GM19468 (cell line): ENCODE data around the gene OR7A17.

Experiments
- ATAC-seq: cut with Tn5 transposase; IDR thresholded peaks from one replicate; pipeline ENCODE4 v1.9.1; 2021; ENCODE audit warnings: mild to moderate bottlenecking, moderate library complexity, moderate number of reproducible peaks; ENCODE audit not compliant: unreplicated experiment; ENCODE audit errors: extremely low read depth

The OR7A17 gene

DNA sequence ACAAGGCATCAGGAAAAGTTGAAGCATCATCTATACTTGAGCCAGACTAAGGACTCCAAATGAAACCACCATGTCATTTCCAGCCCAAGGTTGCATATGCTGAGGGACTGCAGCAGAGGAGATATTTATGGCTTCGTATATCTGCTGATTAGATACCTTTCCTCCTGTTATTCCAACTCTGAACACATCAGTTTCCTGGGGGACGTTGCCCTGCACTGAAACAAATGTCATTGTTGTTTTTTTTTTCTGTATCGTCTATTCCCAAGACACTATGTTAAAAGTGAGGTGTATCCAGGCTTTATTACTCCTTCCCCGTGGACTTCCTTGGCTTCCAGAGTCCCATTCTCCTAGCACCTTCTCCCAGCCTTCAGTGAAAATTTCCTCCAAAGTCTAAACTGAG, at the start of gene OR7A17:
TSS of gene OR7A17 (minus strand) at position 101 of the 400 bp plus-strand sequence. CDS start 4,777 bp downstream, outside the sequence.
- no peak for ATAC-seq

- no peak for ATAC-seq
Measured at GRCh38 chr19:14933506-14933905, 47.6 kb upstream of the OR7A17 start.

DNA sequence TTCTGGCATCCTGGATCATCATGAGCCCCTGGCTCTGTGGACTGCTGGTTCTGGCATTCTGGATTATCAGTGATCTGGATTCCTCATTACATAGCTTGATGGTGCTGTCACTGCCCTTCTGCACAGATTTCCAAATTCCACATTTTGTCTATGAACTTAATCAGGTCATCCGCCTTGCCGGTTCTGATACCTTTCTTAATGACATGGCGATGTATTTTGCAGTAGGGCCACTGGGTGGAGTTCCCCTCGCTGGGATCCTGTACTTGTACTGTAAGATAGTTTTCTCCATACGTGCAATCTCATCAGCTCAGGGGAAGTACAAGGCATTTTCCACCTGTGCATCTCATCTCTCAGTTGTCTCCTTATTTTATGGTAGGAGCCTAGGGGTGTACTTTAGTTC, 30.9 kb upstream of the OR7A17 start:
- no peak for ATAC-seq

DNA sequence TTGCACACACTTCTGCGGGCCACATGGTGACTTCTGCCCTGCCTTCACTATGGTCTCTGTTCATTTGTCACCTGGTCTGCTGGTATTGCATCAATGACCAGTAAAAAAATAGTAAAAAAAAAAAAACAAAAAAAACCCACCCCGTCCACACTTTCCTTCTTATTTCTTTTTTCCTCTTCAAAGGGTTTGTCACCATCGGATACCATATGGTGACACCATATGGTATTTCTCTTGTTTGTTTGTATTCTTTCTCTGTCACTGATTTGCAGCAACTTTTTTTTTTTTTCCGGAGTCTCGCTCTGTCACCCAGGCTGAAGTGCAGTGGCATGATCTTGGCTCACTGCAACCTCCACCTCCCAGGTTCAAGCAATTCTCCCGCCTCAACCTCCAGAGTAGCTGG, 29.2 kb upstream of the OR7A17 start:
- no peak for ATAC-seq

- no peak for ATAC-seq
Measured at GRCh38 chr19:14906711-14907110, 20.8 kb upstream of the OR7A17 start.

DNA sequence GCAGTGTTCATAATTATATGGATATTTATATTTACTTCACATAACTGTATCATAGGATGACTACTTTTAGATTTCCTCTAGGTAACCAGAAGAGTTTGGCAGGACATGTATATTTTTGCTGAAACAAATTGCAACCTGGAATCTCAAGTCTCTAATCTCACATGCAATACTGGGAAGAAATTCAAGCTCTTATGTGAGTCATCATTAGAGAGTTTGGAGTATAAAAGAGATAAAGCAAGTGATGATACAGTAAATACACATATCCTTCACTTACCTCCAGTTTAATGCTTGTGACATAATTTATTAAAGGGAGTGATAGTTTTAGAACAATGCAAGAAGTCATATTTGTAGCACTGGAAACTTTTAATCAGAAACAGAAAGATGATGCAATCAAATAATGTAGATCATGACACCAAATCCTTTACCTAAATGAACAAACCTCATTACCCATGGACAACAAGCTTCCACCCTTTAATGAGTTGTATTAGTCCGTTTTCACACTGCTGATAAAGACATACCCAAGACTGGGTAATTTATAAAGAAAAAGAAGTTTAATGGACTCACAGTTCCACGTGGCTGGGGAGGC, 15.8 kb upstream of the OR7A17 start:
- no peak for ATAC-seq

- ATAC-seq: no peak
Measured at GRCh38 chr19:14890643-14891379, 4.9 kb upstream of the OR7A17 start.

GRCh38 chr19:14889994-14890642, 4.2 kb upstream of the OR7A17 start:
- no peak for ATAC-seq

DNA sequence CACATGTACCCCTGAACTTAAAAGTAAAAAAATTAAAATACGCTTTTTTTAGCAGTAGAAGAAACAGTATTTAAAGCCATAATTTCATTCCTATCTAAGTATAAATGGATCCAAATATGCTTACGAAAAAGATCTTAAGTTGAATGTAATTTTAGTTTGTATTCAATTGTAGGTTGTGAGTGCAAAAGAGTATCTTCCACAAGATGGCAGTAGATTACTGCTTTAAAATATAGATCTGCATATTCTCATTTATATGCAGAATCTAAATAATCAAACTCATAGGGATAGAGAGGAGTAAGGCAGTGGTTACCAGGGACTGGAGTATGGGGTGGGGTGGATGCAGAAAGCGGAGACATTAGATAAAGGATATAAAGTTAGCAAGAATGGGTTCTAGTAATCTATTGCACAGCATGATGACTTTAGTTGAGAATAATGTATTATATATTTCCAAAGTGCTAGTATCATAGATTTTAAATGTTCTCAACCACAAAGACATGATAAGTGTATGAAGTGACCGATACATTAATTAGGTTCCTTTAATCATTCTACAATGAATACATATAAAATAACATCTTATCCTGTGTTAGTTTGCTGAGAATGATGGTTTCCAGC, 14.2 kb downstream of the OR7A17 start:
- ATAC-seq: no peak

DNA sequence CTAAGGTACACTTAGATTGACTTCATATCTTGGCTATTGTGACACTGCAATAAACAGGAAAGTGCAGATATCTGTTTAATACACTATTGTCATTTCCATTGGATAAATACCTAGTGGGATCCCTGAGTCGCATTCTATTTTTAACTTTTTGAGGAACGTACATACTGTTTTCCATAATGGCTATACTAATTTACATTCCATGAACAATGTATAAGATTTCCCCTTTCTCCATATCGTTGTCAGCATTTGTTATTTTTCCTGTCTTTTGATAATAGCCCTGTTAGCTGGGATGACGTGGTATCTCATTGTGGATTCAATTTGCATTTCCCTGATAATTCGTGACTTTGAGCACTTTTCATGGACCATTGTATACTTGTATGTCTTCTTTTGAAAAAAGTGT, 17.4 kb downstream of the OR7A17 start:
- no peak for ATAC-seq

DNA sequence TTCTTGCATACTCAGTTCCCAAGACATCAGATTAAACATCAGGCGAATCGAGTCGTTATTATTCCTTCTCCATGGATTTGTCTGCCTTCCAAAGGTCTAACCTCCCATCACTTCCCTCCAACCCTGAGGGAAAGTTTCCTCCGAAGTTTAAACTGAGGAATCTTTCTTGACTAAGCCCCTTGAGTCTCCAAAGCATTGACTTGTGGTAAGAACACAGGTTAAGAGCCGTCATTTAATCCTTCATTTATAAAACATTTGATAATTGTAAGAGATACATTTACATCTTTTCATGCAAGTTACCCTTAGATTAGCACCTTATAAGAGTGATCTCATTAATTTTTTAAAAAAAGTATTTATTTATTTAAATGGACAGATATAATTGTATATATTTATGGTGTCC, 37.1 kb downstream of the OR7A17 start, which contains the start of gene OR7A10:
TSS of gene OR7A10 (minus strand) at position 101 of the 400 bp plus-strand sequence. CDS start 7,045 bp downstream, outside the sequence.
- ATAC-seq: no peak

GRCh38 chr19:14843578-14843977, 42.4 kb downstream of the OR7A17 start:
- no peak for ATAC-seq

GRCh38 chr19:14843169-14843568, 42.8 kb downstream of the OR7A17 start:
- ATAC-seq: no peak

DNA sequence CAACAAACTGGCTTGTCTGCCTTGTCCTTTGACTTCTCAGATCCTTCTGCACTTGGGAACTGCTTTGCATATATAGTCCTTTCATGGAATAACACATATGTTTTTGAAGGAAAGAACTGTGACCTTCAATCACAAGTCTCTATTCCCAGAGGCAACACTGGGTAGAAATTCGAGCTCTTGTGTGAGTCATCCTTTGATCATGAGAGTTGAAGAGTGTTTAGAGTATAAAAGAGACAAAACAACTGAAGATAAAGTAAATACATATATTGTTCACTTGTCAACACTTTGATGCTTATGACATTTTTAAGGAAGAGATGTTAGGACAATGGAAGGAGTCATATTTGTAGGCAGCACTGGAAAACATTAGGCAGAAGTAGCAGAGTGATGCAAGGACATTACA, 45.7 kb downstream of the OR7A17 start:
- ATAC-seq: no peak

DNA sequence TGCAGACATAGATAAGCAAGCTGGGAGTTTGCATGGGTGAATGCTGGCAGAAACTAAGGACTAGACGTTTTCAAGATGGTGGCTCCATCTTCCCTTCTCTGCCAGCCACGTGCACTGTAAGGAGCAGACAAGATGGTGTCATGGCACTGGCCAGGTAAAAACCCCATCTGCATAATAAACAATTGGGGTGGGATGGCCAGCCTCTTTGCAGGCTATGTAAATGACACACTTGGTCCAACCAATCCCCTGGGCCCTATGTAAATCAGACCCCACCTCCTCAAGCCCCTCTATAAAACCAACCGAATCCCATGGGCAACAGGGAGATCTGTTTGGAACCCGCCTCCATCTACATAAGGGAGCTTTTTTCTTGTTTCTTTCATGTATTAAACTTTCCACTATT, 48.5 kb downstream of the OR7A17 start:
- no peak for ATAC-seq

- no peak for ATAC-seq
Measured at GRCh38 chr19:14835011-14835410, 50.9 kb downstream of the OR7A17 start, which contains the start of the genes OR7A5 and OR7C1. Gene OR7A5, minus strand, starts transcription at chr19:14835185. Its CDS starts 6,944 bp downstream, at chr19:14828241. Gene OR7C1, minus strand, starts transcription at chr19:14835185. Its CDS starts 35,049 bp downstream, at chr19:14800136.

DNA sequence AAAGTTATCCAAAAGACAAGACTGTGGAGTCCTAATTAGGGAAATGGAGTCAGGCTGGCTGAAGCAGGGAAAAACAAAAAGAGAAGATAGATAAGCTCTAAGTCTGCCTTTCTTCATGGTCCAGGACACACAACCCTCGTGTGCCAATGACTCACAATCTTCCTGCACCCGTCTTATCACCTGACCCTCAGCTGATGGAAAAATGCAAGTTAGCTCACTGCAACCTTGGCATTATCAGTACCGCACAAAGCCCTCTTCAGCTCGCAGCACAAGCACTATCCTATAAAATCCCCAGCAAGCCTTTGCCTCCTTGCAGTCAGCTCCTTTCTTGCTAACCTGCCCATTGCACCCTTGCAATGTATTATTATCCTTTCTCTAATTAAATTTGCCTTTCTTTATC, 55.2 kb downstream of the OR7A17 start:
- ATAC-seq: no peak
